WTC11 (cell line): ENCODE results near the gene MRPL55. TPM values are rescaled to one million over a fixed set of nuclear protein-coding genes. Genes with fewer than 3 reads are reported as not detected.

Source experiments
- microRNA-seq: library from miRNA; unstranded; fragments of <30 nt; microRNA quantifications from one replicate; pipeline ENCODE4 v1.2.0, GENCODE V29; 2022; ENCODE audit warnings: borderline number of aligned reads
- total RNA-seq: library from RNA; stranded (reverse); gene quantifications from 3 replicates; pipeline ENCODE4 v1.2.3, GENCODE V29; 2021

MRPL55 gene
- total RNA-seq, 1 experiment from 2014 or later = 66.9 TPM

Small RNA genes lying within 50 kb of the gene (microRNA-seq; reads per million reads assigned to microRNA genes)
- not detected for gene MIR3620

Other genes starting within 250 kb of the MRPL55 start
- gene WNT9A, start 161.4 kb downstream of the MRPL55 start, total RNA-seq = 1.1 to 1.5 TPM (median 1.3 TPM) in 3 replicates
- gene WNT3A, start 102.3 kb downstream of the MRPL55 start, total RNA-seq = 0.16 to 0.34 TPM (median 0.17 TPM) in 3 replicates
- gene ARF1, start 26.6 kb downstream of the MRPL55 start, total RNA-seq = 295 to 330 TPM (median 300 TPM) in 3 replicates
- gene C1orf35, start 6.0 kb downstream of the MRPL55 start, total RNA-seq = 30.0 to 33.8 TPM (median 30.7 TPM) in 3 replicates
- gene GUK1, start 31.0 kb upstream of the MRPL55 start, total RNA-seq = 110 to 112 TPM (median 111 TPM) in 3 replicates
- 0.72 to 1.2 TPM (median 0.87 TPM) in 3 replicates for gene GJC2, start 40.6 kb upstream of the MRPL55 start, total RNA-seq
- 11.4 to 12.5 TPM (median 12.1 TPM) in 3 replicates for gene IBA57, start 56.5 kb upstream of the MRPL55 start, total RNA-seq
- gene OBSCN, start 98.7 kb upstream of the MRPL55 start, total RNA-seq = 38.8 to 47.7 TPM (median 47.5 TPM) in 3 replicates